Vagina (tissue), 2 donors: ENCODE results near the gene RUFY3. TPM values are rescaled to one million over a fixed set of nuclear protein-coding genes. Genes with fewer than 3 reads are reported as not detected.
"Not testable (repeated sequence)": the region's sequence is repeated elsewhere in the genome, so short reads cannot be mapped to it uniquely, and the experiment has no call there.

Experiments used
- DNase-seq, 2 donors: peaks; one replicate each; pipeline ENCODE4 v3.0.0-alpha.2; 2017; ENCODE audit errors: extremely low spot score in 2 of 2
- H3K27ac ChIP-seq: fragments of 200-600 bp; sonication (generic); one replicate; pipeline ENCODE4 v1.5.1; 2019
- H3K27me3 ChIP-seq: fragments of 200-600 bp; sonication (generic); one replicate; pipeline ENCODE4 v1.5.1; 2019
- H3K36me3 ChIP-seq, 2 donors: fragments of 200-600 bp; sonication (generic); one replicate each; pipeline ENCODE4 v1.5.1; 2017 to 2019
- H3K4me1 ChIP-seq: fragments of 200-600 bp; sonication (generic); one replicate; pipeline ENCODE4 v1.5.1; 2019
- H3K4me3 ChIP-seq, 2 donors: fragments of 200-600 bp; sonication (generic); 1 replicate in 1 of 2; 2 replicates in 1 of 2; pipeline ENCODE4 v1.5.1; 2016 to 2019
- H3K9me3 ChIP-seq: fragments of 200-600 bp; sonication (generic); one replicate; pipeline ENCODE4 v1.5.1; 2019
- CTCF ChIP-seq, 3 experiments: fragments of 450-650 bp in 2 of 3; fragments of 200-600 bp in 1 of 3; sonication (generic) in 1 of 3; IDR thresholded peaks; one replicate each; pipeline ENCODE4 v1.5.1; 2017 to 2019; ENCODE audit warnings: antibody characterized with exemption in 3 of 3, mild to moderate bottlenecking in 2 of 3, moderate library complexity in 2 of 3
- POLR2A ChIP-seq, 2 donors: fragments of 450-650 bp; IDR thresholded peaks; one replicate each; pipeline ENCODE4 v1.6.1; 2017; ENCODE audit warnings: antibody characterized with exemption in 2 of 2, mild to moderate bottlenecking in 2 of 2, moderate library complexity in 2 of 2
- POLR2AphosphoS5 ChIP-seq, 2 donors: sonication (generic); formaldehyde crosslinking; IDR thresholded peaks; one replicate each; pipeline ENCODE4 v1.9.0; 2017; ENCODE audit warnings: antibody characterized with exemption in 2 of 2, mild to moderate bottlenecking in 2 of 2, low read depth in 1 of 2; ENCODE audit not compliant: insufficient read depth in 1 of 2
- intact Hi-C: fragments of 100-400 bp; cut with DNase I; formaldehyde crosslinking; loops from one replicate; pipeline ENCODE4 v1.15.1; 2023
- total RNA-seq: library from RNA; depleted of rRNA; stranded (reverse); fragments of >200 nt; gene quantifications from one replicate; pipeline ENCODE4 v1.2.3, GENCODE V29; 2016

The RUFY3 gene
- total RNA-seq, 1 donor from 2014 or later = 71.2 TPM

GRCh38 chr4:70718811-70719604 lies 2.8 kb upstream of the RUFY3 start:
- H3K27me3 ChIP-seq = no peaks in the 10 kb centered on the region
- H3K27ac ChIP-seq = no peak overlapping the region
- intact Hi-C loops = no loop called here
- H3K4me1 ChIP-seq = peaks cover 6% of the 10 kb centered on the region
- peak in 1 of 2 donors; percentile 54 for TF ChIP-seq POLR2AphosphoS5 (IDR thresholded peaks at IDR 0.05; ENCODE audit: insufficient read depth in 1 of 2, low read depth in 1 of 2)
- no peak for TF ChIP-seq CTCF (IDR thresholded peaks at IDR 0.05)
- no peaks in the 10 kb centered on the region for H3K9me3 ChIP-seq
- no peak overlapping the region for H3K4me3 ChIP-seq
- no peaks in the 10 kb centered on the region for H3K36me3 ChIP-seq
- DNase-seq = no peak

- DNase-seq = no peak
- Histone ChIP-seq H3K27me3 (no peaks in the 10 kb centered on the region), H3K9me3 (no peaks in the 10 kb centered on the region), H3K4me1 (peaks cover 27% of the 10 kb centered on the region), H3K36me3 (no peaks in the 10 kb centered on the region), H3K27ac (peak overlapping the region; percentile 71), H3K4me3 (peak overlapping the region; percentile 48 to 52)
- TF ChIP-seq CTCF (IDR thresholded peaks at IDR 0.05) (no peak), POLR2A (IDR thresholded peaks at IDR 0.05) (no peak), POLR2AphosphoS5 (IDR thresholded peaks at IDR 0.05; ENCODE audit: insufficient read depth in 1 of 2, low read depth in 1 of 2) (no peak)
- intact Hi-C loops = no loop called here
Observed at GRCh38 chr4:70722199-70722791, 531 bp downstream of the RUFY3 start.

GRCh38 chr4:70724463-70724862 lies 2.7 kb downstream of the RUFY3 start:
- Histone ChIP-seq H3K27ac (no peak overlapping the region), H3K4me3 (peak overlapping the region in 1 of 2 donors; percentile 52), H3K9me3 (no peaks in the 10 kb centered on the region), H3K4me1 (peaks cover 27% of the 10 kb centered on the region), H3K27me3 (no peaks in the 10 kb centered on the region), H3K36me3 (no peaks in the 10 kb centered on the region)
- no peak for DNase-seq
- no peak for TF ChIP-seq CTCF (IDR thresholded peaks at IDR 0.05)
- TF ChIP-seq POLR2A (IDR thresholded peaks at IDR 0.05) = no peak
- no peak for TF ChIP-seq POLR2AphosphoS5 (IDR thresholded peaks at IDR 0.05; ENCODE audit: insufficient read depth in 1 of 2, low read depth in 1 of 2)
- intact Hi-C loops = no loop called here

- no peak for TF ChIP-seq CTCF (IDR thresholded peaks at IDR 0.05)
- no peak for TF ChIP-seq POLR2A (IDR thresholded peaks at IDR 0.05)
- TF ChIP-seq POLR2AphosphoS5 (IDR thresholded peaks at IDR 0.05; ENCODE audit: insufficient read depth in 1 of 2, low read depth in 1 of 2) = no peak
- H3K4me3 ChIP-seq = no peak overlapping the region
- no peaks in the 10 kb centered on the region for H3K36me3 ChIP-seq
- no peaks in the 10 kb centered on the region for H3K27me3 ChIP-seq
- no peaks in the 10 kb centered on the region for H3K9me3 ChIP-seq
- no peak for DNase-seq
- H3K27ac ChIP-seq = no peak overlapping the region
- H3K4me1 ChIP-seq = peaks cover 30% of the 10 kb centered on the region
- intact Hi-C loops = no loop called here
Observed at GRCh38 chr4:70725633-70726032, 3.9 kb downstream of the RUFY3 start.

- H3K4me3 ChIP-seq, intact Hi-C loops, H3K36me3 ChIP-seq, DNase-seq, H3K27me3 ChIP-seq, H3K27ac ChIP-seq, H3K9me3 ChIP-seq: not testable (repeated sequence)
- H3K4me1 ChIP-seq = peaks cover 38% of the 10 kb centered on the region
Observed at GRCh38 chr4:70726515-70726914, 4.8 kb downstream of the RUFY3 start.
